Superior temporal gyrus (tissue), 1 donor: ENCODE measurements around the gene KCNIP1.

Source experiments
- DNase-seq: peaks from one replicate; pipeline ENCODE4 v3.0.0-alpha.2; 2016; ENCODE audit errors: extremely low spot score

KCNIP1 gene

DNA sequence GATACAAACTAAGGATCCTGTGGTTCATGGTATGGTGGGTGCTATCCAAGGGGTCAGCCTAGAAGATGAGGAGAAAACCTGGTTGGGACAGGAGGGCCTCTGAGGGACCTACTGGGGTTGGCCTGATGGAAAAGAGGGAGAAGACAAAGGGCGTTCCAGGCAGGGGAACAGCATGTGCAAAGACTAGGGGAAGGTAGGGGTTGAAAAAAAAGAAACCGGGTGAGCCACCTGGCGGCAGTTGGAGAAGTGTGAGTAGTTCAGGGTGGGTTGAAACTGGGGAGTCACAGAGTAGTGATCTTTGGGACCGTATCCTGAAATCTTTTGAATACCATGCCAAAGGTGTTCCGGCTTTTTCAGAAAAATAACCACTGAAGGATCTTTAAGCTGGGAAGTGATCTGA, 271.0 kb downstream of the KCNIP1 start:
- no peak for DNase-seq

DNA sequence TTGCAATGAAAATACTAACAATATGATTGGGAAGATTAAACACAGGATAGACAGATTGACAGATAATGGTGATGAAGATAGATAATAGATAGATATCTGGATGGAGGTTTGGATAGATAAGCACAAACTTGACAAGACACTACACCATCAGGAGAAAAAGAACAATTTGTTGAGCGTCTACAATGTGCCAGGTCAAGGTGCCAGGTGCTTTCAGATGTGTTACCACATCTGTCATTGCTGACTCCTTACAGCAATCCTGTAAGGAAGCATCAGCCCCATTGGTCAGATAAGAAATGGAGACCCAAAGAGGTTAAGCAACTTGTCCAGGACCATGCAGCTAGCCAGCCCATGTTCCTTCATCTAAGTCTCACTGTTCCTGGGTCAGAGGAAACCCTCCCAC, 278.1 kb downstream of the KCNIP1 start:
- DNase-seq, result no peak

DNA sequence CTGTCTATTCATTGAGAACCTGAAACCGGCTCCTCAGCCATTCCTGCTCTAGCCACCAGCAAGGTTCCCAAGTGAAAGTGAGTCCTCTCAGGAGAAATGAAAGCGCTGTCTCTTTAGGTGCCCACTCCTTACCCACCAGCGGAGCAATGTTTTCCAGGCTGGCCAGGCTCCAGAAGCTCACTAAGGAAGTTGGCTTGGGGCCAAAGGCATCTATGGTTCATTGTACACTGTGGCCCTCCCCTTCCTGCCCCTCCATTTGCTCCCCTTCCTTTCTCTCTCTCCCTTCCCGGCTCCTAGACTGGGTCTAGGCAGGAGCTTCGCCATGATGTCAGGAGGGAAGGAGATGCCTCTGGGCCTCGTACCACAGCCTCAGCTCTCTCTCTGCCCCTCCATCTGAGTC, 278.6 kb downstream of the KCNIP1 start:
- no peak for DNase-seq

DNA sequence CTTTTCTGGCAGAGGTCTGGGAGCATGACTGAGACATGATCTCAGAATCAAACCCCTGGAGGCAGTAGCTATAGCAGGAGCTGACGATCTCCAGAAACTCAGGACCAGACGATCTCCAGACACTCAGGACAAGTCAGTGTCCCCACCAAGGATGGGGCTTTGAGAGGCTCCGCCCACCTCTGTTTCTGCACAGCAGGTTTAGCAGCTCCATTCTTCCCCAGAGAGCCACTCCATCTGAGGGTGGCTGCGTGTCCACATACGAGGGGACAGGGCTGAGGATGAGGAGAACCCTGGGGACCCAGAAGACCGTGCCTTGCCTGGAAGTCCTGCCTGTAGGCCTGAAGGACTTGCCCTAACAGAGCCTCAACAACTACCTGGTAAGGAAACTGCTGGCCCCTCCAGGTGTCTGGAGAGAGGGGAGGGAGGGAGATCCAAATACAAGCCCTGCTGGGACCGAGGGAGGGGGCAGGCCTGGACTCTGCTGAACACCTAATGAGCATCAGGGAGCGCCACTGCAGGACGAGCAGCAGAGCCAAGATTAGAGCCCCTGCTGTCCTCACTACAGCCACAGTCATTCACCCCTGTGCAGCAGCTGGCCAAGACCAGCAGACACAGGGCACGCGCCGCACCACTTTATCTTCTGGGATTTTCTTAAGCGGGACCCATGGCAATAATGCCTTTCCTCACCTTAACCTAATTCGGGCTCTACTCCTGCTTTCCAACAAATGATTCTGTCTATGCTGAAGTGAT, 279.9 kb downstream of the KCNIP1 start, which contains the start of gene GABRP:
Gene GABRP (plus strand): TSS at position 228 of the 750 bp plus-strand sequence. CDS start 4,891 bp downstream, outside the sequence.
- DNase-seq, result no peak

DNA sequence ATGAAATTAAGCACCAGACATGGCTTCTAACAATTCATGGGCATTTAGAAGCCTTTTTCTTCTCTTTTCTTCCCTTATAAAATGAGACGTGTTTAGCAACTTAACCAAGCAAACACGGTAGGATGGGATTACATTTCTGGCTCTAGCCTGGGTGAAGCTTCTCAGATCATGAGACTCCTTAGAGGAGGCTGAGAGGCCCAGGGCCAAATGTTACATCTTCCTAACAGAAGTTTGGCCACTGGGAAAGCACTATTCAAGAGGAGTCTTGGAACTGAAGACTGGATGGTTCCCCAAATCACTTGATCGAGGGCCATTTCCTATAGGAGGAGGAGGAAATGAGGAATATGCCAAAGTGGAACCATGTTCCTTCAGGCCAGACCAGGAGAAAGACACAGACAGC, 281.6 kb downstream of the KCNIP1 start:
- no peak for DNase-seq
